Endodermal cell (in vitro differentiated cells): Measurements from ENCODE around the gene DIRAS3. TPM values are rescaled to one million over a fixed set of nuclear protein-coding genes. Genes with fewer than 3 reads are reported as not detected.

Experiments
- DNase-seq: peaks from one replicate; pipeline ENCODE4 v3.0.0-alpha.2; 2017
- H3K27ac ChIP-seq: 2 replicates; pipeline ENCODE4 v1.5.1; 2013; ENCODE audit warnings: mild to moderate bottlenecking, low read depth, low read length, moderate library complexity
- H3K27me3 ChIP-seq: 2 replicates; pipeline ENCODE4 v1.6.1; 2013; ENCODE audit warnings: mild to moderate bottlenecking, low read length, moderate library complexity; ENCODE audit not compliant: insufficient read depth, control insufficient read depth, poor library complexity, severe bottlenecking
- H3K36me3 ChIP-seq: 2 replicates; pipeline ENCODE4 v1.7.0; 2013; ENCODE audit warnings: mild to moderate bottlenecking, low read length, moderate library complexity; ENCODE audit not compliant: control insufficient read depth, insufficient read depth
- H3K4me1 ChIP-seq: one replicate; pipeline ENCODE4 v1.7.0; 2013; ENCODE audit warnings: low read length; ENCODE audit not compliant: control insufficient read depth, insufficient read depth
- H3K4me3 ChIP-seq: 2 replicates; pipeline ENCODE4 v1.5.1; 2013; ENCODE audit warnings: mild to moderate bottlenecking, low read length, moderate library complexity
- H3K9ac ChIP-seq: 2 replicates; pipeline ENCODE4 v1.6.1; 2013; ENCODE audit warnings: mild to moderate bottlenecking, low read length, moderate library complexity; ENCODE audit not compliant: poor library complexity, severe bottlenecking; ENCODE audit errors: extremely low read depth
- H3K9me3 ChIP-seq: 2 replicates; pipeline ENCODE4 v1.6.1; 2013; ENCODE audit warnings: mild to moderate bottlenecking, low read length, moderate library complexity; ENCODE audit not compliant: control insufficient read depth
- H3K27ac Mint-ChIP-seq: 2 replicates; pipeline ENCODE4 v1.8.0; 2020; ENCODE audit warnings: mixed read lengths
- H3K27me3 Mint-ChIP-seq: 2 replicates; pipeline ENCODE4 v1.8.0; 2021; ENCODE audit warnings: mild to moderate bottlenecking, mixed read lengths; ENCODE audit not compliant: insufficient read depth
- H3K36me3 Mint-ChIP-seq: 2 replicates; pipeline ENCODE4 v1.8.0; 2020; ENCODE audit warnings: low read depth, mixed read lengths
- H3K4me1 Mint-ChIP-seq: 2 replicates; pipeline ENCODE4 v1.8.0; 2020; ENCODE audit warnings: mixed read lengths
- H3K4me3 Mint-ChIP-seq: 2 replicates; pipeline ENCODE4 v1.8.0; 2020; ENCODE audit warnings: mild to moderate bottlenecking, moderate library complexity, mixed read lengths
- H3K9me3 Mint-ChIP-seq: 2 replicates; pipeline ENCODE4 v1.8.0; 2020; ENCODE audit warnings: mild to moderate bottlenecking, mixed read lengths
- CTCF ChIP-seq: fragments of 200-600 bp; sonication (generic); conservative IDR thresholded peaks from 2 replicates; pipeline ENCODE4 v1.5.0; 2021; ENCODE audit warnings: antibody characterized with exemption, mild to moderate bottlenecking
- WGBS, 2 experiments: methylation state at CpG; one replicate each; pipeline versions ENCODE4 v1.1.5 to v1.1.7; 2013; ENCODE audit warnings: missing lambda C conversion rate in 2 of 2, mixed read lengths in 1 of 2; ENCODE audit not compliant: insufficient coverage in 1 of 2, insufficient read length in 1 of 2; 5-methylcytosine and 5-hydroxymethylcytosine counted together
- total RNA-seq, 2 donors: library from RNA; stranded (reverse); fragmentation: NEBNext Ultra II Directional in 1 of 2; extraction: Animal tissue kit (Norgen Biotek cat#: 25700) in 1 of 2; gene quantifications; 2 replicates in 1 of 2; 3 replicates in 1 of 2; pipeline ENCODE4 v1.2.1, GENCODE V29; 2021

The DIRAS3 gene
- total RNA-seq, 2 donors from 2014 or later = 0.35 to 0.84 TPM

- Histone ChIP-seq H3K4me1 (no peaks in the 10 kb centered on the region), H3K27me3 (peaks cover 46% of the 10 kb centered on the region), H3K9me3 (no peaks in the 10 kb centered on the region), H3K9ac (no peak overlapping the region), H3K4me3 (no peak overlapping the region), H3K36me3 (no peaks in the 10 kb centered on the region), H3K27ac (no peak overlapping the region)
- TF ChIP-seq CTCF = no peak
- no peak for DNase-seq
- H3K4me1 Mint-ChIP-seq = peaks cover 4% of the 10 kb centered on the region
- 89 to 94% methylated on average over 8 of the region's 8 CpGs for WGBS, 2 experiments
- no peak overlapping the region for H3K4me3 Mint-ChIP-seq
- no peaks in the 10 kb centered on the region for H3K9me3 Mint-ChIP-seq
- no peak overlapping the region for H3K27ac Mint-ChIP-seq
- no peaks in the 10 kb centered on the region for H3K36me3 Mint-ChIP-seq
- peaks cover 64% of the 10 kb centered on the region for H3K27me3 Mint-ChIP-seq
Measured at GRCh38 chr1:68046423-68046822, 4.0 kb downstream of the DIRAS3 start.

GRCh38 chr1:68045511-68046180, 4.8 kb downstream of the DIRAS3 start:
- DNase-seq = no peak
- H3K9me3 Mint-ChIP-seq = no peaks in the 10 kb centered on the region
- no peak overlapping the region for H3K4me3 Mint-ChIP-seq
- no peaks in the 10 kb centered on the region for H3K4me1 ChIP-seq
- H3K36me3 Mint-ChIP-seq = no peaks in the 10 kb centered on the region
- TF ChIP-seq CTCF = no peak
- H3K4me3 ChIP-seq = no peak overlapping the region
- H3K9me3 ChIP-seq = no peaks in the 10 kb centered on the region
- peaks cover 4% of the 10 kb centered on the region for H3K4me1 Mint-ChIP-seq
- no peak overlapping the region for H3K27ac ChIP-seq
- peaks cover 38% of the 10 kb centered on the region for H3K27me3 ChIP-seq
- no peak overlapping the region for H3K27ac Mint-ChIP-seq
- no peak overlapping the region for H3K9ac ChIP-seq
- WGBS, 2 experiments = 83 to 89% methylated on average over 1 to 3 of the region's 4 CpGs
- H3K27me3 Mint-ChIP-seq = peaks cover 56% of the 10 kb centered on the region
- H3K36me3 ChIP-seq = no peaks in the 10 kb centered on the region

- Histone ChIP-seq H3K9me3 (no peaks in the 10 kb centered on the region), H3K9ac (no peak overlapping the region), H3K4me1 (no peaks in the 10 kb centered on the region), H3K27me3 (peaks cover 17% of the 10 kb centered on the region), H3K27ac (no peak overlapping the region), H3K4me3 (no peak overlapping the region), H3K36me3 (no peaks in the 10 kb centered on the region)
- no peak for TF ChIP-seq CTCF
- Mint-ChIP-seq H3K9me3 (no peaks in the 10 kb centered on the region), H3K4me1 (peaks cover 3% of the 10 kb centered on the region), H3K4me3 (no peak overlapping the region), H3K27me3 (peaks cover 36% of the 10 kb centered on the region), H3K36me3 (no peaks in the 10 kb centered on the region), H3K27ac (no peak overlapping the region)
- WGBS, 2 experiments = 93 to 98% methylated on average over 20 to 22 of the region's 22 CpGs
- DNase-seq = no peak
Measured at GRCh38 chr1:68043443-68044090, 6.9 kb downstream of the DIRAS3 start.
